Ureter (tissue), 1 donor: ENCODE results near the gene PDE2A. TPM values are rescaled to one million over a fixed set of nuclear protein-coding genes. Genes with fewer than 3 reads are reported as not detected.

ENCODE experiments used
- DNase-seq: peaks from one replicate; pipeline ENCODE4 v3.0.0-alpha.2; 2020; ENCODE audit warnings: low spot score
- total RNA-seq: library from RNA; stranded (reverse); gene quantifications from one replicate; pipeline ENCODE4 v1.2.4, GENCODE V29; 2023
- donor health status: DM: yes; HTN: yes; CAD: no.

Gene PDE2A
- total RNA-seq, 1 donor from 2014 or later, result 49.6 TPM

DNA sequence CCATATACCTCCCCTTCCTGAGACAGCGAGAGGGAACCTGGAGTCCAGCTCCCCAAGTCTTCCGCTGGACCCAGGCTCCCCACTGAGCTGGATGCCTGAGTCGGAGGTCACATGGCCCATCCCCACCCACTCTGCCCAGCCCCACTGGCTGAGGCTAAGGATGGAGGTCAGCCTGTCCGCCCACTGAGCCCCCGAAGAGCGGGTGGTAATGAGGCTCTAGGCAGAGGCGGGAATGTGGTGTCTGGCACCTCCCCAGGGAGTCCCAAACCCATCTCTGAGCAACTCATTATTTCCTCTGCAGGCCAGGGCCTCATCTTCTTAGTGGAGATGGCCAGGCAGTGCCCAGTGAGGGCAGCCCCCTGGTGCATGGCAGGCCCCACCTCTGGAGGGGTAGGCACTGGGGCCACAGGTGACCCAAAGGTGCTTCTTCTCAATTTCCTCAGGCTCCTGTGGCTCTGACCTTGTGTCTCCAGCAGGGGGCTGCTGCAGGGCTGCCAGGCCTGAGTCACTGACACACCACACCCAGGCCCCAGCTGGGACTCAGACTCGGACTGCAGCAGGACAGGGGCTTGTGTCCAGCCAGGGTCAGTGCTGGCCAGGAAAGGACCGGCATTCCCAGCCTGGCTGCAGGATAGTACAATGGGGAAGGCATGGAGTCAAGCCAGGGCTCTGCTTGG lies 10.2 kb upstream of the PDE2A start:
- DNase-seq, result peak; percentile 60

DNA sequence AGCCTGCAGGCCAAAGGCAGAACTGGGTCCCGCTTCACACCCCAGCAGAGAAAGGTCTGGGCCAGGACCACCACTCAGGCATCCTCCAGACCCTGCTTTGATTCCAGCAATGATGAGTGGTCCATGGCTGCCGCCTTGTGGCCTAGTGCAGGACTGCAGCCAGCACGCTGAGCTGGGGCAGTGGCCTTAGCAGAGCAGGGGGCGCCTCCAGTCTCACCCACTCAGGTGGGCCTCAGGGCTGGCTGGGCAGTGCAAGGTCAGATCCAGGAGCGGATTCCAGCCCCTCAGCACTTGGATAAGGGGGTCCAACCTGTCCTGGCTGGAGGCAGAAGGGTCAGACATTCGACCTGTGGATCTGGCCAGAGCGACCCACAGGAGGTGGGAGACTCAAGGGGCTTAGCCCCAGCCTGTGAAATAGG lies 9.6 kb upstream of the PDE2A start:
- DNase-seq, result peak; percentile 67

DNA sequence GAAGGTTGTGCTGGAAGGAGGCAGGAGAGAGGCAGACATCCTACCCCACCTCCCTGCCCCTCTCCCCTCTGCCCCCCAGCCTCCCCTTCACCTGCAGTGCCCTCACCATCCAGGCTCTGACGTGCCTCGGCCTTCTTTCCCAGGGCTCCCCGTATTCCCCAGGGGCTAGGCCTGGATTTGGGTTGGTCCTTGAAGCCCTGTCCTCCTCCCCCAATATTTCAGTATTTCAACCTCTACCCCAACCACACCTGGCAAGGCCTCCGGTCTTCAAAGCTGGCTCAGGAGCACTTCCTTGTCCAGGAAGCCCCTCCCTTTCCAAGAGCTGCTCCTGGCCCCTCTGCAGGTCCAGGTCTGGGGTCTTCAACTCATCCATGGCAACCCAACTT lies 8.6 kb upstream of the PDE2A start:
- DNase-seq, result no peak

DNA sequence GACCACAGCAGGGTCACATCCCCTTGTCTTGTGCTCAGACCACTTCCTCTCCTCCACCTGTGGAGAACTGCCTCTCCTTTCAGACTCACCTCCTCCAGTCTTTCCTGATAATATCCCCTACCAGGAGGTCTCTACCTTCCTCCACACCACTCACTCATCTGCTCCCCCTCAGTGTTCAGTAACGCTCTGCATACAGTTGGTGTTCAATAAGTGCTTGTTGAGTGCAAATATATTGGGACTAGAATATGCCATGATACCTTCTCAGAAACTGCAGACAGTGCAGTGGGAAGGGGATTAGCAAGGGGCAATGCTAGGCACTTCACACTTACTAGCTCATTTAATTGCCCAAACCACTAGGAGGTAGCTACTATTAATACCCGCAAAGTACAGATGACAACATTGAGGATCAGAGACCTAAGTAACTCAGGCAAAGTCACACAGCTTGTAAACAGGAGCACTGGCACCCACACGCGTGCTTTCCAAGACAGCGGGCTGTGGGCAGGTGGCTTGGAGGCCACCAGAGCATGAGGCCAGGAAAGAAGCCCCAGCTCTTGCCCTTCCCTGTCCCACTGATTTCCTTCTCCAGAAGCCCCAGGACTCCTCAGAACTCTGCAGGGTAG lies 8.1 kb upstream of the PDE2A start:
- no peak for DNase-seq

DNA sequence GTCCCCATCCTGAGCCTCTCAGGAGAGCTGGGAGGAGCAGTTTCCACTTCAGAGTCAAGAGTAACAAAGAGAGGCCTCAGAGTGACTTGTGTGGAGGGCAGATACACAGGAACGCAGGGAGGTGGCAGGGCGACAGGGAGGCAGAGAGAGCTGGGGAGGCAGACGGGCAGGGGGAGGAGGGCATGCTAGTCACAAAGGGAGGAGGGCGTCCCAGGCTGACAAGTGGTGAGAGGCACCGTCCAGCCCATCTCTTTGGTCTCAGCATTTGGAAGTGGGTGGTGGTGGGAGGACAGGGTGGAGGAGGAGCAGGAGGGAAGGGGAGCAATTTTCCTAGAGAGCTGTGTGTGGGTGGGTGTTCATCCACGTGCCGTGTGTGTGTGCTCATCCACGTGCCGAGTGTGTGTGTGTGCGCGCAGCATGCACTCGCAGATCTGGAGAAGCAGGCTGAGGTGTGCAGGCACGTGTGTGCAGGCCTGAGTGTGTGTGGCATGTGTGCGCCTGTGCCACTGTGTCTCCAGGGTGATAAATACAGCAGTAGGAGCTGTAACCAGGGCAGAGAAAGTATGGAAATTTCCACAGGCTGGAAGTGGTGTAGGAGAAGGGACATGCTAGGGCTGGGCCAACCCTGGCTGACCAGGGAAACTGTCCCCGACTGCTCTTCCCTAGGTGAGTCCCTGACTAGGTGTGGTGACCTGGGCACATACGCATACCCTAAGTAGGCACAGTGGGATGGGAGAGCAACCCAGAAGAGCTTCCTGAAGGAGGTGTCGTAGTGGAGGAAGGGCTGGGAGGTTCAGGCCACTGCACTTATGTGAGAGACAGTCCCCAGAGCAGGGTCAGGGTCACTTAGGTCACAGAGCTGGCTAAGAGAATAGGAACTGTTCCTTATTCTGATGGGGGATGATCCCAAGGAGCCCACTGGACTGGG lies 7.3 kb upstream of the PDE2A start:
- no peak for DNase-seq

DNA sequence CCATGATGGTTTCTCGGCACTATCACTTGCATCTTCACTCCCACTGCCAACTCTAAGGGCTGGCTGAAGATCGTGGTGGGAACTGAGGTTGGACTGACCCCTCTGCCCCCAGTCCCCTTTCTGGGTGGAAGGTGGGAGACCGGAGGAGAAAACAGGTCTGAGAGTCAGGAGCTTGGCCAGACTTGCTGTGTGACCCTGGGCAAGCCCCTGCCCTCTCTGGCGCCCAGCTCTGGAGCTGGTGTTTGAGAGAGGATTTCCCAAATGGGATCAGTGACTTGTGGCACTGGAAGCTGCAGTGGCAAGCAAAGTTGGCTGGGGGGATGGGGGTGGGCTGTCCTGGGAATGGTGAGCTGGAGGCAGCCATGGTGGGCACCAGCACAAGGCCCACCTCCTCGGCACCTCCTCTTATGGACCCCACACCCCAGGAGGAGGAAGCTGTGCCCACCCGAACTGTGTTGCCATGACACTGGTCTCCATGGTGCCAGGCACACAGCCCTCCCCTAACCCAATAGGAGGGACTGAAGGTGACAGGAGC lies 6.5 kb upstream of the PDE2A start:
- DNase-seq, result no peak

DNA sequence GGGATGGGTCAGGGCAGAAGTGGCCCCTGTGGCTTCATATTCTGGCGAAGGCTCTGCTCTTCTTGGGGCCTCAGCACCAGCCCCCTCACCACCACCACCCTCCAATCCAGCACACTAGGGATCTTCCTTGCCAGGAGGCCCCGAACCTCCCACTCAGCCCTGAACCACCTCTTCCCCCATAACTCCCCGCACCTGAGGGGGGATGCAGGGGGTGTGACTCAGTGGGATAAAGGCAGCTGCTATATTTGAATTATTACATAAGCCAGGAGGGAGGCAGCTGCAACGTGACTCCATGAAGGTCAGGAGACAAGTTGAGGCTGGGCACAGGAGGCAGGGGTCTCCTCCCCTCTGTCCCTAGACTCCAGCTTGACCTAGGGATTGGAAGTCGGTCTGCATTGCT lies 5.6 kb upstream of the PDE2A start:
- DNase-seq, result no peak

DNA sequence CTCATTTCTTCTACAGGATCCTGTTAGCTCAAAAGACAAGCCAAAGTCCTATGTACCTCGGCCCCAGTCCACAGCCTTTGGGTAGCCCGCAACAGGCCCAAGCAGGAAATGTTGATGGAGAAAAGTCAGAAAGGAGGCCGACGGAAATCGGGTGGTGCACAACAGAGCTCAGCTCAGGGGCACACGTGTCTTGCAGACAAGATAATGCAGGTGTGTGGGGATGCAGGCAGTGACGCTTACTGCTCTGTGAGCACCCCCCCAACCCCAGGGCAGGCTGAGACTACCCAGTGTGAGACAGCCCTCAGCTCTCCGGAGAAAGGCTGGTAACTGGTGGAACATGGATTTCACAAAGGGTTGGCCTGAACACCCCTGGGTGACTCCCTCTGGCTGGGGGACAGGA lies 4.3 kb upstream of the PDE2A start:
- no peak for DNase-seq

DNA sequence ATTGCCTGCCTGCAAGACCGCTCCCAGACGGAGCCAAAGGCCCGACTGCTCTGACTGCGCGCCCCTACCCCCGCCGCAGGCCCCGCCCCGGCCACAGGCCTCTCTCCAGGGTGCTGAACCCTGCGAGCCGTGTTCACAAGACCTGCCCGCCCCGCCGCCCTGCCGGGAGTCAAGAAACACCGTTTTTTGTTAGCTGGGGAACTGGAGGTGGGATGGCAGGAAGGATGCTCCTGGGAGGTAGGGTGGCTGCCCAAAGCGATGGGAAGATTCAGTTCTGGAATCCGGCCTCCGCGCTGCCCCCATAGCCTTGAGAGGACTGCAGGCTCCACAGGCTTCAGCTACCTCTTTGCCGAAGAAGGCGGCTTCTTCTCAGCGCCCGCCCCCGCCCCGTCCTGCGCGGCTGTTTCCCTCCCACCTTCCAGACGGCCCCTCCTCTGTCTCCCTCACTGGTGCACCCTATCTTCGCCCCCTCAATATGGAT lies 2.7 kb upstream of the PDE2A start:
- no peak for DNase-seq

DNA sequence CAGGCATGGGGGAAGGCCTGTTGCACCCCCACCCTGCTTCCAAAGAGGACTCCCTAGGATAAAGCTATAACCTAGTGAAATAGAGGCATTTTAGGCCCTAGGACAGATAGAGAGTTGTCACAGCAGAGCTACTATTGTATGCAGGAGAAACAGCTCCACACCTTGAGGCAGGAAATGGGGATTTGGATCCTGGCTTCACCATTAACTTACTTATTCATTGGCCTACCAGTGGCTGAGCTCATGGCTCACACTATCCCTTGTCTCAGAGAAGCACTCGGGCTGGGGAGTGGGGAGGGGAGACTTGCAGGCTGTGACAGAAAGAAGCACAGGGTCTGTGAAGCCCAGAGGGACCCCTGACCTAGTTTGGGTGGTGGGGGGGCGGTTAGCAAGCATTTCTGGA lies 999 bp upstream of the PDE2A start:
- DNase-seq, result no peak

DNA sequence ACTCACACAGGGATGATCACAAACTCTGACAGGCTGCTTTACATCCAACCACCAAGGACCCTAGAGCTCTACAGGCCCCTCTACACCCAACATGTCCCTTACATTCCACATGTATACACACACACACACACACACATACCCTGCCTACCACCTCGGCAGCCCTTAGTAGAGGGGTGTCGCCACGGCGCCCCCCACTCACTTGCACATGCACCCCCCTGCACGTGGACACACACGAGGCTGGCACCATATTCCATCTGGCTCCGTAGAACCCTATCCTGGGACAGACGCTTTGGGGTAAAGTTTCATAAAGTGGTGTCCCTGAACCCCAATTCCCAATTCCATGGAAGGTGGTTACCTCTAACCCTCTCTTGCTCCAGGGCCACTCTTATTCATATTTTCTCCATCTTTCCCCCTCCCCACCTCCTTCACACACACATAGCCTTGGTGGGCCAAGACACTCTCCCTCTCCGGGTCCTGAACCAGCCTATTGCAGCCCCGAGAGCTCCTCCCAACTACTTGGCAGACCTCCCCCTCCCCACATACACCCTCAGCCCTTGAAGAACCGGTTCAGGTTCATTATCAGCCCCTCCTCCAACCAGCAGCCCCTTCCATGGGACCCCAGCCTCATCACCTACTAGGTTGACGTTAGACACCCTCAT lies 809 bp downstream of the PDE2A start:
- DNase-seq, result no peak

DNA sequence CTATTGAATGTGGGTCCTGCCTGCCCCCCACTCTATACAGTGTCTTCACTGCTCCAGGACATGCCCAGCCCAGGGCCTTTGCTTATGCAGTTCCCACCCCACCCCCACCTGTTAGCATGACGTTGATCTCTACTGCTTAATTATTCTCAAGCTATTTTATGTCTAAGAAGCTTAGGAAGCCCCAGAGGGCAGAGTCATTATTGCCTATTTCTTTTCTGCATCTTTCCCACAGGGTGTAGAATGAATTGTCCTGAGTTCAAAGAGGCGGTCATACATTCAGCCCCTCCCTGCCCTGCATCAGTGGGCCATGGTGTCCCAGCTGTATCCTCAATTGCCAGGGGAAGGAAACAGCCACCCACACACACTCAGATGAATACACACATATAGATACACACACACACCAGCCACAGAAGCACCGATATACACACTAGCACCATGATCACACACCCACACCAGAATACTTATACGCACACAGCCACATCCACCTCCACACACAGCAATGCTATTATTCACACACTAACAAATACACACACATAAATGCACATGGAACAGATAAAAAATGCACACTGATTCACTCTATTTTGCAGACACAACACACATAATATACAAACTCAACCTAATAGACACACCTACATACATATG lies 1.5 kb downstream of the PDE2A start:
- no peak for DNase-seq

DNA sequence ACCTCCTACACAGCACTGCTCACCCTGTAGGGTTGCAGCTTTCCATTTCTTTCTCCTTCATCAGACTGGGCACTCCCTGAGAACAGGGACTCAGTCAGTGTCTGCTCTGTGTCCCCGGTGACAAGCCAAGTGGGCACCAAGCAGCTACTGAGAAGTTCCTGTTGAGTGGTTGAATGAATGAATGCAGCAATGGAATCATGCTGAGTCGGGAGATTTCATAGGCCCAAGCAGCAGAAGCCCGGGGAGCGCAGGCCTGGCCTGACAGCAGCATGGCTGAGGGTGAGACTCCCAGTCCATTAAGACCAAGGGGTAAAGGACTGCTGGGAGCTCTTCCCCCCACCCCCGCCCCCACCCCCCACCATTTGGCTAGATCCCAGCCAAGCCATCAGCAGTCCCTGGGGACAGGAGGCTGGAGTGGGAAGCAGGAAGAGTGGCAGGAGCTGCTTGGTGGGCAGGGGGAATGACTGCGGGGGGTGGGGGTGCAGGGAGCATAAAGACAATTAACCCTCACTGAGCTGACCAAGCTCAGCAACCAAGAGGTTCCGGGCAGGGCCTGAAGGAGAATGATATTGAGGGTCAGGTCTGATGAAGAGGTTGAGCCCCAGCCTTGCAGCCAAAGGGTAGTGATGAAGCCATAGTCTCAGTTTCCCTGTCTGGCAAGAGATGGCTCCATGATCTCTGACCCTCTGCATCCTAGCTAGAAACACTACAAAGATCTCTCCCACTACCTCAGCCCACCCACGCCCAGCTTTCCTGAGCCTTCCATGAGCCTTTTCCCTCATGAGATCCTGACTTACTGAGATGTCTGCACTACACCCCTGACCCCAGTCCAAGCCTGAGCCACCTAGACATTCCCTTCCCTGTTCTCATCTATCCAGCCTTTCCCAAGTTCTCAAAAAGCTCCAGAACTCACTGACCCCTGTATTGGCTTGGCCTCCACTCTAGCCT lies 2.8 kb downstream of the PDE2A start:
- no peak for DNase-seq

DNA sequence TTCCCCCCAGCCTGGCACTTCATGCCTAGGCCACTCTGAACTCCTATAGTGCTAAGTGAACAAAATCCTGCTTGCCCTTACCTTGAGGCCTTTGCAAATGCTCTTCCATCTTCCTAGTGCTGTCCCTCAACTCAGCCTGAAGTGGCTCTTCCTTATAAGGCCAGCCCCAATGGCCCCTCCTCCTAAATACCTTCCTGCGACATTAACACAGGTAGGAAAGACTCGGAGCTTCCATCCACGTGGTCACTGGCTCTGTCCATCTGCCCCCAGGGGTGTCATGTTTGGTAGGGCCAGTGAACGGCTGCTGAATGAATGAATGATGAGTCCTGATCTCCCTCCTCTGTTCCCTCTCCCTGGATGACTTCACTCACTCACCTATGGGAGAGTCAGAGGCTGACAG lies 4.2 kb downstream of the PDE2A start:
- no peak for DNase-seq

DNA sequence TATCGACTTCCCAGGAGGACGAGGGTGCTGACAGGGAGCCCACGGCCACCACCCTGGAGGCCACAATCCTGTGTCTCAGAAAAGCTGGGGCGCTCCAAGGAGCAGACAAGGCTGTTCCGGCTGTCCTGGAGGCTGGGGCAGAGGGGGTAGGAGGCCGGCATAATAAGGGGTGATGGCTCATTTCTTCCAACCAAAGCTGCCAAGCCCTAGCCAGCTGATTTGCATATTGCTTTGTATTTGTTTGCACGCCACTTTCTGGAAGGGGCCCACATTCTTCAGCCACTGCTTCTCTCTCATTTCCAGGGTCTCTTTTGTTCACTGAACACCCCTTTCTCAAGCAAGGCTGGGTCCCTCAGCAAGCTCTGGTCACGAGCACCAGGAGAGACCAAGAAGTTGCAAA lies 4.7 kb downstream of the PDE2A start:
- no peak for DNase-seq

DNA sequence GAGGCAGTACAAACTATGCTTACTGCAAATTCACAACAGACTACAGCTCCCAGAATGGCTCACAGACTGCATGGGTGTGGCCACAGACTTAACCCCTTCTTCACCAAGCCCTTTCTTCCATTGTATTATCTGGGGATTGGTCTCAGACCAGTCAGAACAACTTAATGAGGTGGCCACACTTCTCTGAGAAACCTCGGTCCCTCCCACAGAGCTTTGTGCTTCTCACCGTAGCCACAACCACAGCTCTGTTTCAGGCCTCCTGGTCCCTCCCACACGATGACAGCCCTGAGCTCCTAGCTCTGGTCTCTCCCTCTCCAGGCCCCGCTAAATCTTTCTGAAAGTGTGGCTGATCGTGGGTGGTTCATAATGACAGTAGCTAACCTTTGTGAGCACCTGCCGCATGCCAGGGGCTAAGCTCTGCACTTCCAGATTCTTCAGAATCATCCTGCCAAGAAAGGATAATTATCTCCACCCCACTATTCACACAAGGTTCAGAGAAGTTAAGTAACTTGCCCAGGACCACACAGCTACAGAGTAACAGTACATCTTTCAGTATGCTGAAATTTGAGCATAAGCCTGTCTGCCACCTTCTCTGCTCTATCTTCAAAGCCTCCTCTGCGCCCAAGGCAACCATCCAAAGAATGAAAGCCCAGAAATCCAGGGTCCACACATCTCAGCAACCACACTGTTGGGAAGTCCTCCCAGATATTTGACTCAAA lies 5.4 kb downstream of the PDE2A start:
- no peak for DNase-seq

DNA sequence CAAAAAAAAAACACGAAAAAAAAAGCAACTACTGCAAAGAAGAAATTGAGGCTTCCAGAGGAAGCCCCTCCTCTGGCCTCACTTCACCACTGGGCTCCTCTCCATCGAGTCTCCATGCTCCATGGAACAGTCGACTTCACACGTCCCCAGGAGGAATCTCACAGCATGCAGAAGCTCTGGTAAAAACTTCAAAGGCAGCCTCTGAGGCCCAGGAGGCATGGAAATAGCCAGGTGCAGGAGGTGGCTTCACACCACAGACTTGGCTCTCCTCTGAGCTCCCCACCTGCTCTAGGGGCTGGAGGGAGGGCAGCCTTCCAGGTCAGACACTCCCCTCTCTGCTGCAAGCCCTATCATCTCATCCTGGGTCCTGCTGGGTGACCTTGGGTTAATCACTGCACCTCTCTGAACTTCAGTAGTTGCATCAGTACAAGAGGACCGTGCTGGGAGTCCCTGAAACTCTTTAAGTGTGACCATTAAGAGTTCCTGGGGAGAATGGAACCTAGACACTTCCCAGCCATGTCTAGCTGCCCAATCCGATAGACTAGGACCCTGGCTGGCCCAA lies 8.2 kb downstream of the PDE2A start:
- no peak for DNase-seq

DNA sequence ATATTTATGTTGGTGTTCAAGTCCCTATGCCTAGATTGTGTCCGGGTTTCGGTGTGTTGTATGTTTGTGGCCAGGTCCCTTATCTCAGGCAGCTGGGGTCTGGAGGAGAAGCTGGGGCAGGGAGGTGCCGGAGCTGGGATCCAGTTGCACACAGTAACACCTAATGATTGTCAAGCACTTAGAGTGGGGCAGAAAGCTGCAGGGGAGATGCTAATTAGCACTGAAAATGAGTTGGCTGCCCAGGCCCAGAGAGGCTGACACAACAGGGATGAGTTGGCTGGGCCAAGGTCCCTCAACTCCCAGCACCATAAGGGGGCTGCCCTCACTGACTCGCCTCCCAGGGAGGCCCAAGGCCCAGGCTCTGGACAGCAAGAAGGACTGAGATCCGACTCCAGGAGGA lies 12.2 kb downstream of the PDE2A start:
- no peak for DNase-seq

DNA sequence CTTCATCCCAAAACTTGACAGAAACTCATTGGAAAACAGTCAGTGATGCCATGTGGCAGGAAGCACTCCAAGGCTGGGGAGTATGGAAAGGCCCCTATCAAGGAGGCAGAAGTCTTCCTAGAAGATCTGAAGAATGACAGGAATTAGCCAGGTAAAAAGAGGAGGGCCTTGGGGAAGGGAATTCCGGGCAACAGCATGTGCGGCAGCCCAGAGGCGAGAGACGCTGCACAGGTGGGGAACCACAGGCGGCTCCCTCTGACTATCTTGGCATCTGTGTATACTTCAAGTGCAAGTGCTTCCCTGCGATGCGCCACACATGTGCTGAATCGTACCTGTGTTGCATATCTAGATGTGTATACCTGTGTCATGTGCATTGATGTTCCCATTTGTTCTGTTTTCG lies 12.7 kb downstream of the PDE2A start:
- no peak for DNase-seq
